Gastrocnemius medialis (tissue), 4 donors: ENCODE results near the gene RCAN2. TPM values are rescaled to one million over a fixed set of nuclear protein-coding genes. Genes with fewer than 3 reads are reported as not detected.

Experiments used
- ATAC-seq, 2 donors: fragments of 150-250 bp; one replicate each; pipeline ENCODE4 v1.9.1; 2016
- DNase-seq, 2 donors: peaks; one replicate each; pipeline ENCODE4 v3.0.0-alpha.2; 2019
- H3K27ac ChIP-seq, 4 donors: fragments of 200-600 bp; sonication (generic); 1 replicate in 1 of 4; 2 replicates in 3 of 4; pipeline ENCODE4 v1.5.1; 2016 to 2018; ENCODE audit warnings: mild to moderate bottlenecking in 2 of 4, moderate library complexity in 1 of 4
- H3K27me3 ChIP-seq, 3 donors: fragments of 200-600 bp; sonication (generic) in 2 of 3; 1 replicate in 1 of 3; 2 replicates in 2 of 3; pipeline versions ENCODE4 v1.5.1 to v1.6.0; 2016 to 2019; ENCODE audit warnings: mild to moderate bottlenecking in 1 of 3, moderate library complexity in 1 of 3
- H3K36me3 ChIP-seq, 2 donors: fragments of 200-600 bp; sonication (generic) in 1 of 2; one replicate each; pipeline ENCODE4 v1.5.1; 2017 to 2018
- H3K4me1 ChIP-seq, 2 donors: fragments of 200-600 bp; sonication (generic) in 1 of 2; one replicate each; pipeline ENCODE4 v1.5.1; 2016 to 2017; ENCODE audit warnings: mild to moderate bottlenecking in 2 of 2
- H3K4me3 ChIP-seq, 4 donors: fragments of 200-600 bp; sonication (generic) in 3 of 4; 1 replicate in 1 of 4; 2 replicates in 3 of 4; pipeline ENCODE4 v1.5.1; 2016 to 2019; ENCODE audit warnings: mild to moderate bottlenecking in 2 of 4
- H3K9me3 ChIP-seq, 3 donors: fragments of 200-600 bp; sonication (generic) in 2 of 3; 1 replicate in 1 of 3; 2 replicates in 2 of 3; pipeline ENCODE4 v1.5.1; 2016 to 2019
- CTCF ChIP-seq, 5 experiments: fragments of 450-650 bp in 3 of 5; fragments of 200-600 bp in 2 of 5; sonication (generic) in 2 of 5; IDR thresholded peaks in 4 of 5; conservative IDR thresholded peaks in 1 of 5; 1 replicate in 4 of 5; 2 replicates in 1 of 5; pipeline ENCODE4 v1.5.1; 2016 to 2019; ENCODE audit warnings: antibody characterized with exemption in 5 of 5, mild to moderate bottlenecking in 3 of 5, moderate library complexity in 3 of 5
- POLR2A ChIP-seq, 2 donors: fragments of 450-650 bp; IDR thresholded peaks; one replicate each; pipeline ENCODE4 v1.6.1; 2017; ENCODE audit warnings: antibody characterized with exemption in 2 of 2, mild to moderate bottlenecking in 2 of 2, moderate library complexity in 2 of 2
- in situ Hi-C, 4 donors: fragments of 200-750 bp; cut with MboI; loops; one replicate each; pipeline versions ENCODE4 v1.15.0 to v1.8.0; 2017; ENCODE audit warnings: low sequenced_read_pairs in 4 of 4
- intact Hi-C: fragments of 100-400 bp; cut with DNase I; formaldehyde crosslinking; loops from one replicate; pipeline ENCODE4 v1.15.1; 2023; ENCODE audit warnings: low total_unique reads
- total RNA-seq, 4 donors: library from RNA; depleted of rRNA; stranded (reverse); fragments of >200 nt; gene quantifications; one replicate each; pipeline versions ENCODE4 v1.1.0 to v1.2.3, GENCODE V29; 2016

RCAN2 gene
- total RNA-seq, 4 donors from 2014 or later = 26.2 to 88.8 (median 43.2) TPM

GRCh38 chr6:46274502-46274901 is 216.7 kb downstream of the RCAN2 start:
- H3K4me1 ChIP-seq = peaks cover 11 to 47% of the 10 kb centered on the region in 2 donors

GRCh38 chr6:46273911-46274310 is 217.3 kb downstream of the RCAN2 start:
- Histone ChIP-seq H3K4me1 (peaks cover 8 to 42% of the 10 kb centered on the region in 2 donors), H3K27me3 (no peaks in the 10 kb centered on the region), H3K27ac (no peak overlapping the region), H3K9me3 (no peaks in the 10 kb centered on the region), H3K36me3 (no peaks in the 10 kb centered on the region), H3K4me3 (no peak overlapping the region)
- no peak for ATAC-seq
- TF ChIP-seq POLR2A (IDR thresholded peaks at IDR 0.05) = no peak
- TF ChIP-seq CTCF (IDR thresholded peaks at IDR 0.05 in 4 of 5, conservative IDR thresholded peaks at IDR 0.05 in 1 of 5) = no peak
- DNase-seq = no peak
- in situ Hi-C loops (no loop called here), intact Hi-C loops (no loop called here)

More at GRCh38 chr6:46274502-46274901, 216.7 kb downstream of the RCAN2 start:
- H3K27ac ChIP-seq = no peak overlapping the region
- no peak for ATAC-seq
- no peak for DNase-seq
- no peak for TF ChIP-seq CTCF (IDR thresholded peaks at IDR 0.05 in 4 of 5, conservative IDR thresholded peaks at IDR 0.05 in 1 of 5)
- no peak for TF ChIP-seq POLR2A (IDR thresholded peaks at IDR 0.05)
- no peaks in the 10 kb centered on the region for H3K9me3 ChIP-seq
- H3K27me3 ChIP-seq = no peaks in the 10 kb centered on the region
- in situ Hi-C loops = no loop called here
- intact Hi-C loops = no loop called here
- no peak overlapping the region for H3K4me3 ChIP-seq
- no peaks in the 10 kb centered on the region for H3K36me3 ChIP-seq

GRCh38 chr6:46271728-46272127 is 219.5 kb downstream of the RCAN2 start:
- Histone ChIP-seq H3K9me3 (no peaks in the 10 kb centered on the region), H3K4me3 (no peak overlapping the region), H3K27ac (peak overlapping the region in 1 of 4 donors; percentile 19), H3K36me3 (no peaks in the 10 kb centered on the region), H3K27me3 (no peaks in the 10 kb centered on the region), H3K4me1 (peaks cover 8 to 38% of the 10 kb centered on the region in 2 donors)
- ATAC-seq = peak; percentile 48 to 74
- DNase-seq = no peak
- in situ Hi-C loops (no loop called here), intact Hi-C loops (no loop called here)
- TF ChIP-seq CTCF (IDR thresholded peaks at IDR 0.05 in 4 of 5, conservative IDR thresholded peaks at IDR 0.05 in 1 of 5) (no peak), POLR2A (IDR thresholded peaks at IDR 0.05) (no peak)

GRCh38 chr6:46271107-46271506 is 220.1 kb downstream of the RCAN2 start:
- DNase-seq (no peak), ATAC-seq (no peak)
- intact Hi-C loops (no loop called here), in situ Hi-C loops (no loop called here)
- Histone ChIP-seq H3K4me3 (no peak overlapping the region), H3K27me3 (no peaks in the 10 kb centered on the region), H3K4me1 (peaks cover 8 to 35% of the 10 kb centered on the region in 2 donors), H3K27ac (no peak overlapping the region), H3K36me3 (no peaks in the 10 kb centered on the region), H3K9me3 (no peaks in the 10 kb centered on the region)
- TF ChIP-seq CTCF (IDR thresholded peaks at IDR 0.05 in 4 of 5, conservative IDR thresholded peaks at IDR 0.05 in 1 of 5) (no peak), POLR2A (IDR thresholded peaks at IDR 0.05) (no peak)

GRCh38 chr6:46270336-46270735 is 220.9 kb downstream of the RCAN2 start:
- no peak for TF ChIP-seq POLR2A (IDR thresholded peaks at IDR 0.05)
- TF ChIP-seq CTCF (IDR thresholded peaks at IDR 0.05 in 4 of 5, conservative IDR thresholded peaks at IDR 0.05 in 1 of 5) = no peak
- DNase-seq (no peak), ATAC-seq (no peak)
- intact Hi-C loops = no loop called here
- Histone ChIP-seq H3K4me1 (peaks cover 8 to 35% of the 10 kb centered on the region in 2 donors), H3K27me3 (no peaks in the 10 kb centered on the region), H3K9me3 (no peaks in the 10 kb centered on the region), H3K4me3 (no peak overlapping the region), H3K36me3 (no peaks in the 10 kb centered on the region), H3K27ac (no peak overlapping the region)
- in situ Hi-C loops = no loop called here
